T-helper 1 cell (primary cell): ENCODE data around the gene NLGN4X.
A peak's percentile ranks its signal among the peaks of the same experiment; 100 is the strongest.

ENCODE experiments used
- DNase-seq, 5 donors: peaks; one replicate each; pipeline ENCODE4 v3.0.0-alpha.2; 2012 to 2020

Gene NLGN4X

DNA sequence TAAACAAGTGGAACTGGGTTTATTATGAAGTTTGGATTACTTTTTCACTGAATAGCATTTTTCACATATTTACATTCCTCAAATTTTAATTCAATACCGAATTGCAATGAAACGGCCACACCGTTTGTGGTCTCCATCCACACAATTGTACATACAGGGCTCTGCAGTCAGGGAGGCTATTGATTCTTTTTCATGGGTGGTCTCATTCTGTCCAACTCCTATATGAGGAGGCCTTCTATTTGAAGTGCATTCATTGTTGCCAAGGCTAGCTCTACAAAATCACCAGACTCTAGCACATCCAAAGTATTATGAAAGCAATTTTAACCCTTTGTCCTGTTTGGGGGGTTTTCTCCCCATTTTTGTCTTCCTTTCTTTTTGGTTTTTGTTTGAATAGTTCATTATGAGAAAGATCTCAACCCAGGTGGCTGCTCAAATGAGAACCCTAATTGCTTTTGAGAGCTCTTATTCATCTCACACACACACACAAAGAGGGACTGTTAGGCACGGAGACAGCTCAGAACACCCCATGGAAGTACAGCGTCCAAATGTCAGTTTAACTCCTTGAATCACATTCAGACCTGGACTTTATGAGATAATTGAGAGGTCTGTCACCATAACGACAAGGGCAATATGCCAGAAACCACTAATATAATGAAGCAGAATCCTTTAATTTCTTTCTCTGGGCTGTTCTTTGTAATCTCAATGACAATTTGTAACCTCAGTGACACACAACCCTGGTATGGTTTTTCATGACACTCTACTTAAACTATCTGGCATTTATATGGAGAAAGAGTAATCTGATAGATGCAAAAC is 79.4 kb downstream of the NLGN4X start:
- no peak for DNase-seq

DNA sequence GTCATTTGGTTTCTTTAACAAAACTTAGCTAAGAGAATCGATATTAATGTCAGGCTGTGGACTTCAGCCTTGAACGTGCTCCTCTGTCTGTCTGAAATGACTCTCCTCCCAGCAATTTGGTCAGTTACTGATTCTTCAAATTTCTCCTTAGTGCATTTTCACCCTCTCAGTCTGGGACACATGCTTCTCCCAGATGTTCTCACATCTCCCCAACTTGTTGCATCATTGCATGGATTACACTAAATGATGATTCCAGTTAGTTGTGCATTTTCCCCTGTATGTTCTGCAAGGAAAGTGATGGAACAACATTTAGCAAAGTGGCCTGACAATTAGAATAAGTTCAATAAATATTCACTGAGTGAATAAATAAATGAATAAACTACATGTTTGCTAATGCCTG is 94.4 kb downstream of the NLGN4X start:
- no peak for DNase-seq

DNA sequence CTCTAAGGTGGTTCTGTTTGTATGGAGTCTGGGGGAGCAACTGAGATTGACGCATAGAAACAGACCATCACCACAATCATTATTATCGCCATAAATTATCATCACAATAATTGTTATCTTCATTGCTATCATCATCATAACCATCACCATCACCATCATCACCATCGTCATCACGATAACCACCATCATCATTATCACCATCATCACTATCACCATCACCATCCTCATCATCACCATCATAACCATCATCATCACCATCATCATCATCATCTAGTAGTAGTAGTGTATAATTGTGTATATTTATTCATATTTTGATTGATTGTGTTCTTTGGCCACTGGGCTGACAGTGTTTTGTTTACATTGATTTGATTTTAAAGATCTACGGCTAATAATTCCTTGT is 95.7 kb downstream of the NLGN4X start:
- DNase-seq, result no peak

DNA sequence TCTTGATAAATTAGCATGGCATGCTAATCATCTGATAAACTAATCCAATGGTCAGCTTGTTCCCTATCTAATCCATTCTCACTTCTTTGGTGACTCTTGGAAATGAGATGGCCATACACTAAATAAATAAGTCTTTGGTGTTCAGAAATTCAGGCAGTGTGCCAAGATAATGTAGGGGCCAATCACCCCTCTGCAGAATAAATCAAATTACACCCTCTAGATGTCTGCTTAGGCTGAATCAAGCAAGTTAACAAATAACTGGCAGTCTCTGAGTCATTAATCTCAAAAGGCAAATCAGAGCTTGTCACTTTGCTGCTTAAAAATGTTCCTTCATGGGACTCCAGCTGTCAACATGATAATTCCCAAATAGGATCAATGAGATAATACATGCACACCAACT is 97.4 kb downstream of the NLGN4X start:
- no peak for DNase-seq

DNA sequence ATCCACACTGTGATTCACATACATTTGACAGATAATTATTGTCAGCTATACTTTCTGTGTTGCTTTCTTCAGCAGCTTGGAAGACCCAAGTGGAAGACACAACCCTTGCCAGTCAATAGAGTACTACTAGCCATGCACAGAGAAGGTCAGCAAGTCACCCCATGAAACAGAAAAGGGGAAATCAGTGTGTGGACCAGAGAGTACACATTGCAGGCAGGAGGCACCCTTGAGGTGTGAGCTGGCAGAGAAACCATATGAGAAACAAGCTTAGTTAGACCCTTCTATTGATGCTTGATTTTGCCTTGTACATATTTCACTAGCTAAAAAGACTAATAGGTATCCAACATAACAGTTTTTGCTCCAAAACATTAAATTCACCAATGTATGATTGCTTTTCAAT is 99.5 kb downstream of the NLGN4X start:
- DNase-seq, result no peak

DNA sequence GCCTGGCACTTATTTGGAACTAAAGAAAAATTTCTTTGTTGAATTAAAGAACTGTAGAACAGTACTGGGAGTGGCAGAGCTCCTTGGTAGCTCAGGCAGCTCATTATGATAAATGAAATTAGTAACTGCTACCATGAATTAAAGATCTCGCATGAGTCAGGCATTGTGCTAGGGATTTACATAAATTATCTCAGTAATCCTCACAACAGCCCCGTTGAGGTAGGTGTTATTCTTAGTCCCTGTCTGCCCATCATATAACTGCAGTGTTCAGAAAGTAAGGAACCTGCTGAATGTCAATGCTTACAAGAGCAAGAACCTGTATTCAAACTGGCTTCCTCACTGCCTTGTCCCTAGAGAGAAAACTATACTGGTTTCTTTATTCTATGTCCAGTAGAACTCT is 108.3 kb downstream of the NLGN4X start:
- DNase-seq, result no peak

DNA sequence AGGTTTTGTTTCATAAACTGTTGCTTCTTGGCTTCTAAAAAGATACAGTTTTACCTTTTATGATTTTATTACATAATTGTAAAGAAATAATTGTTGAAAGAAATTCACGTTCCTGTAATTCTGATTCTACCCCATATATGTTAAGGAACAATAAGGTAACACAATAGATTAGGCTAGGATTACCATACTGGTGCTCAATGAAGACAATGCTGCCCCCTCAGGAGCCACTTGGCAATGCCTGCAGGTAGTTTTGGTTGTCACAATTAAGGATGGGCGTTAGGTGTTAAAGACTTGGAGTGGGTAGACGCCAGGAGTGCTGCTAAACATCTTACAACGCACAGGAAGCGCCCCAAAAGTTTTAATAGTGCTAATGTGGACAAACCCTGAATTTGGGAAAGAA is 133.2 kb downstream of the NLGN4X start:
- no peak for DNase-seq

DNA sequence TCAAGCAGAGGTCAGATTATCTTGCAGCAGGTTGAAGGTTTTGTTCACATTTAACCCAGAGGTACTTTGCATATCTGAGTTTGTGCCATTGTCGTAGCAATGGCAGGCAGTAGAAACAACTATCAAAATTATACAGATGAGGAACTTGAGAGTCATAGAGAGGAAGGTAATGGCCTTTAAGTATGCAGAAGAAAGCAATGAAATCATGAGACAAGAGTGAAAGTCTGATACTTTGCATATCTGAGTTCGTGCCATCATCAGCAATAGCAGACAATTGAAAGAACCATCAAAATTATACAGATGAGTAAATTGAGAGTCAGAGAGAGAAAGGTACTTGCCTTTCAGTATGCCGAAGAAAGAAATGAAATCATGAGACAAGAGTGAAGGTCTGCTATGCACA is 154.1 kb downstream of the NLGN4X start:
- DNase-seq, result no peak

DNA sequence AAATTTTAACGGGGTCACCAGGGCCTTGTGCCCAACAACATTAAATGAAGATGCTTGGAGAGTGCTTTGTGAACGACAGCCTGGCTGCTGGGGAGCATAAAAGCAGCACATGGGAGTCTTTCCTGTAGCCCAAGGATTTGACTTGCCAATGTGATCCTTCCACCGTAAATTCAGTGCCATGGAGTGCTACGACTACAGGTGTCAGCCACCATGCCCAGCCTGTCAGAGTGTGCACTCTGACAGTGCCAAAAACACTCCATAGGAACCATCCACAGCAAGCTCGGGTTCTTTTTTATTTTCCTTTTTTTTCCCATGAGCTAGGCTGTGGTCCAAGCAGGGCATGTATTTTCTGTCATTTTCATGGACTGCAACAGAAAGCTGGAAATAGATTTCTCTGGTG is 156.9 kb downstream of the NLGN4X start:
- no peak for DNase-seq

DNA sequence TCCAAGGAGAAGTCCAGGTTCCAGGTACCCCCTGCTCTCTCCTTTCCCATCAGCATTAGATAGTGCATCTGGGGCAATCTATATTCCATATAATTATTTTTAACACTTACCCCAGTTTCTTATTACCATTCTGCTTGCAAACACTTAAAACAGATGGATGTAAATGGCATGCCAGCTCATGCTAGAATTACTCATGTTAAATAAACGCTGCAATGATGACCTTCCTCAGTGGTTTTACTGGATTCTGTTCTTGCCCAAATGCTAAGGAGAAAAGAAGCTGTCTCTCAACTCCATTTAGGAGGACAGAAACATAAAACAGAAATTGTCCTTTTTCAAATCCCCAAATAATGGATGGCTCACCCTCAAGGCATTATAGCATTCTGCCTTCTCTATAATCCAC is 161.1 kb downstream of the NLGN4X start:
- no peak for DNase-seq

DNA sequence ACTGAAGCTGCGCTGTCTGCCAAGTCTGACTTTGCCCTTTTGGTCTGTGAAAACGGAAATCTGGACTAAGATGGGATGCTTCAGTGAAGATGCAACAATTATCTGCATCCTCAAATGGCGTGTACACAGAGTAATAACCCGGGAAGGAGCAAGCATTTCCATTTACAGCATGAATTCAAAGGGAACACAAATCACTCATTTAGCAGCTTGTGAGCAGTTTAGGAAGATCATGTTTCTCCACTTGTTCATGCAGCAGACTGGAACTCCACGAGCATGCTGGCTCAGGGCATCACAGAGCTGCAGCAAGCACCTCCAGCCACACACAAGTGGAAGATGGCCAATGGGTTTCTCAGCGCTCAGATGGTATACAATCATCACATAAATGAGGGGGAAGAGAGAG is 175.5 kb downstream of the NLGN4X start:
- no peak for DNase-seq

DNA sequence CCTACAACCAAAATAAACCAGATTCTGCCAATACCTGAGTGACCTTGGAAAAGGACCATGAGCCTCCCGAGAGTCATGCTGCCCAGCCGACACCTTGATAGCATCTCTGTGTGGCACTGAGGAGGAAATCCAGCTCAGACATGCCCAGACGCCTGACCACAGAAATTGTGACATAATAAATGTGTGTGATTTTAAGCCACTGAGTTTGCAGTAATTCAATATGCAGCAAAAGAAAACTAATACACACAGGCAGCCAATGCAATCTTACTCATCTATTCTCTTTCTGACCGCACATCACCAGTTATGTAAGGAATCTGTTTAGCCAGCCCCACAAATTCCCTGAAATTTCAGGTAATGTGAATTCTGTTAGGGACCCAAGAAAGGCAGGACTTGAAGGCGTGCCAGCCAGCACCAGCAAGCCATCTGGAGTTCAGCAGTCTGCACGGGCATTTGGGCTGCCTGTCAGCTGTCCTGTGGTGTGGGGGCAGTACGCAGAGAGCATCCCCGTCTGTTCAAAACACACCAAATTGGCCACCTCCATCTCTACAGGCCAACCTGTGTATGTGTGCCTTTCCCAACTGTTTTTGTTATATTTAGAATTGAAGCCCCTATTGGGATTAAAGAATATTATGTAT is 176.4 kb downstream of the NLGN4X start:
- DNase-seq, result no peak

DNA sequence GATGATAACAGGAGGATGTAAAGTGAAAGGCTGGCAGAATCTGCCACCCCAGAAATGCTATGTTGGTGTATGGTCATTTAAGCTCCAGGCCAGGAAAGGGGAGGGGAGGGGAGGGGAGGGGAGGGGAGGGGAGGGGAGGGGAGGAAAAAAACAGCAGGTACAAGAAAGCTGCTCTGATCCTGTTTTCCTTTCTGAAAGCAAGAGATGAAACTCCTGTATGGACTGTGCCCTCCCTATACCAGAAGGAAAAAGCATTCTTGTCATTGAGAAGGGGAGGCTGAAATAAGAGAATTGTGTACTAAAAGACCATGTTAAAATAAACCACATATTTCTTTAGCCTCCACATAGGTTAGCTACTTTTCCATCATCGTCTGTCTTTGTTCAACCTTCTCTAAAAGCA is 179.5 kb downstream of the NLGN4X start:
- DNase-seq, result no peak

DNA sequence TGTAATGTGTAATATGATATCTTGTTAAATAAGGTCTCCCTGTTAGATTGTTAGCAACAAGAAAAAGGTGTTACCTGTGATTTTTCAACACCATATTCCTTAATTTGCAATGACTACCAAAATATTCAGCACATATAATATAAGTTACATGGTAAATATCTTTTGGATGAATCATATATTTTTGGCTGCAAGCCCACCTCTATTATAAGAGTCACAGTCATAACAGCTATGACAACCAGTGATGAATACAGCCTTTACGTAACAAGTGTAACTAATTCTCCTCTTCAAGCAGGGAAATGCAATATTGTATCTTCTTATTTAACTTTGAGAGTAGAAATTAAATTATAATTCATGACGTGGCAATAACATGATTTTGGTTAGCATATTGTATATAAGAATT is 187.0 kb downstream of the NLGN4X start:
- no peak for DNase-seq

DNA sequence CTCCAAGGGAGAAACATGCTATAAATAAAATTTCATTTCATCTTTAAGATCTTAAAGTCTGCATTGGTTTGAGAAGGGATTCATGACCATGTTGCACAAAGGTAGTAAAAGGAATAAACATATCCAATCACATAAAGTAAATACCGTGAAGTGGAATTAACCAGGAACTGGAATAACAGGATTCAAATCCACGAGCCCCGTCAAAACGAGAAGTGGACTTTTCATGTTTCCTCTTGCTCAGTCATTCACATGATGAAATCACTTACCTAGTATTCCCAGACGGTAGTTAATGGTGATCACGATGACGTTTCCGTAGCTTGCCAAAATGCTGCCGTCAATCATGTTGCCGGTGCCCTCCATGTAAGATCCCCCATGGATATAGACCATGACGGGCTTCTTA is 199.7 kb downstream of the NLGN4X start:
- DNase-seq, result no peak

DNA sequence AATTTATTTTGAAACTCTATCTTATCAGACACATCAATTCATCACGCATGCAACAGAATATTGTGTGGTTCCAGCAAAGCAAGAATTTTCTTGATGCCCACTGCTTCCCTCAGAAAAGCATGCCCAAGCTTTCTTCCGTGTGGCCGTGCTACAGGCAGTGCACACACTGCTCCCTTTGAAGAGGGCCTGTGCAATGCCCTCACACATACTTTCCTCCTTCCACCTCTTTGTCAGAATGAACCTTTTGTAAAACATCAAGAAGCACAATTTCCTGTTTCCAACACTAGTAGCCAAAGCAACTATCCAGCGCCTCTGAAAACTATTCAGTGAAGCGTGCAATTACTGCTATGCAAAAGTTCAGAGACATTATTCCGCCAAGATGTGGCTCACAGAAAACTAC is 201.7 kb downstream of the NLGN4X start:
- no peak for DNase-seq

DNA sequence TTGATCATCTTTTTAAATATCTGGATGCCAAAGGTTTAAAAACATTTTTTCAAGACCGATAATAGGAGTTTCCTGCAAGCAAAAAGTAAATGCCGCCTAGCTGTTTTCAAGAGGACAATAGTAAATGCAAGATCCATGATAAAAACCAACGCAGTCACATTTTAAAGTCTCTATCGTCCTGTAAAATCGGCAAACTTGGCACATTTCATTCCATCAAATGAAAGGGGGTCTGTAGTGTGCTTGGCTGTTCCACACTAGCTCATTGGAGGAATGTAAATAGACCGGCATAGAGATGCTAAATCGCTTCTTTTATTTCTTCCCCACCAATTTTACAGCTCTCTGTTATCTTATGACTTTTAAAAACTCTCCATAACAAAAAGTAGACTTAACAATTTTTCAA is 202.2 kb downstream of the NLGN4X start:
- no peak for DNase-seq

DNA sequence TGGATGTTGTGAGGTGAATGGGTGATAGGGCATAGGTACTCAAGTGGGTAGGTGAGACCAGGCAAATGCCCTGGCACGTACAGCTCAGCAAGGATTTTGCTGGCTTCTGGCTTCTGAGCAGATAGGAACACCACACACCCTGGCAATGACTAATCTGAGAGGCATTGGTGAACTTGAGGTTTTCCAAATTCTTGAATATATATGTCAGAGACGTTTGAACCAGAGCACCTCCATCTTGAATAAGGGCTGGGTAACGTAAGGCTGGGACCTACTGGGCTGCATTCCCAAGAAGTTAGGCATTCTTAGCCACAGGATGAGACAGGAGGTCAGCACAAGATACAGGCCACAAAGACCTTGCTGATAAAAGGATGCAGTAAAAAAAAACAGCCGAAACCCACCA is 204.5 kb downstream of the NLGN4X start:
- DNase-seq, result no peak

DNA sequence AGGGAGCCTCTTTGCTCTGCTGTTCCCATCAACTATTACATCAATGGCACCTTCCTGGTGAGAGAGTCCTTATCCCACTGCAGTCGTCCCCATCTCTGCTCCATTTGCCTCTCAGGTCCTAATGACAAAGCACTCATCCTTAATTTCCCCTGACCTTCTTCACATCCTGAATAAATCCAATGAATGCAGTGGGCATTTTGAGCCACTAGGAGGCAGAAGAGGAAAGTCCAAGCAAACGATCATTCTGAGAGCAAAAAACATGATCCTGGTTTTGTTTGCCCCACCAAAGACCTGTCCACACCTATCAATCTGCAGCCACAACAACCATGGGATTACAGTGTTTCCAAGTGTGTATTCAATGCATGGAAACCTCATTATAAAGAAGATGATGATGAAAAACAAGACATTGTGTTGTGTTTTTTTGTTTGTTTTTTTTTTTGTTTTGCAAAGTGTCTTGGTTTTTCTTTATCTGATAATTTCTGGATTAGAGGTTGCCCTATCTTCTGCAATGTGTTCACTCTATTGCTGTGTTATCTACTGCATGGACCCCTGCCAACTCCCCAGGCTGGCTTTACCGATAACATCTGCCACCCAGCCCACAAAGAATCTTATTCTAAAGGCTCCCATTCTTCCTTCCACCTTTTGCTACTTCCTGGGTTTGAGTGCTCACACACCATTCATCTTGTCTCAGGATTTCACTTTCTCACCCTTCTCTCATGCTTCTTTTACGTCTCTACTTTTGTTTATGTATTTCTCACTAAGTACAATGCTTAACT is 207.2 kb downstream of the NLGN4X start:
- peak in 1 of 5 donors; percentile 3 for DNase-seq

DNA sequence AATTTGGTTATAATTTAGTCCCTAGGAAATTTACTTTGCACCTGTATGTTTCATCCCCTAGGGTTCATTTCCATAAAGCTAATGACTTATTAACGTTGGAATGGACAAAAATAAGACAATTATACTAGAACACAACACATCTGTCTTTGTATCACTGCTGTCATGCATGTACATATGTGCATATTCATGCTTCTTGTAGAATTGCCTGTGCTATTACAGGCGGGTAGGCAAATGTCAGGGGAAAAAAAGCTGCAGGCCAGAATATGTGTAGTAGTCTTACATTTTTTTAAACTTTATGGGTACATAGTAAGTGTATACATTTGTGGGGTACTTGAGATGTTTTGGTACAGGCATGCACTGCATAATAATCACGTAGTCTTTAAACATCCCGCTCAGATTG is 209.6 kb downstream of the NLGN4X start:
- no peak for DNase-seq

DNA sequence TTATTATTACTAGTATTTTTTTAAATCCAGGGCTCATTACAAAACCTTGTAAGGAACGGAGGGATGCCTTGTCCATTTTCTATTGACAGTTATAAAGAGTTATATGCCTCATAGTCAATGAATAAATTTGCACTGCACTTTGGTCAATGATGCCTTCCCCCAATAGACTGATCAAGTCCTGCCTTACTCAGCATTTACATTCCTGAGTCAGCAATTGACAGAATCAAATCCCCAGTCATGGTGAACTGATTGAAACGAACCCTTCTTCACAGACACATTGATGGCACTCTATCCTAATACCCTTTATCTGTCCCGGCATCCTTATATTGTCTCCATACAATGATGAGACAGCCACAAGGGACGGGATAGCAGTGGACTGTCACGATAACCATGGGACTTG is 213.2 kb downstream of the NLGN4X start:
- no peak for DNase-seq

DNA sequence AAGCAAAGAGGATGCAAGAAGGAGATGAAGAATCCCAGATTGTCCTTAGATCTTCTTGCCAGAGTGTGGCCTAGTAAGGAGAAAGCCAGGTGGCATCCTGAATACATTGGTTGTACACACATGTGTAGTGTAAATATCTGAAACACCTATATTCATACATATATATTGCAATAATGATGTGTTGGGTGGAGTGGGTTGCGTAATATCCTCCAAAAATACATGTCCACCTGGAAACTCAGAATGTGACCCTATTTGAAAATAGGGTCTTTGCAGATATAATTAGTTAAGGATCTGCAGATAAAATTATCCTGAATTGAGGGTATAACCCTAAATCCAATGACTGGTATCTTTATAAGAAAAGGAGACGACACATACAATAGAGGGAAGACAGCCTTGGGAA is 216.3 kb downstream of the NLGN4X start:
- DNase-seq, result no peak

DNA sequence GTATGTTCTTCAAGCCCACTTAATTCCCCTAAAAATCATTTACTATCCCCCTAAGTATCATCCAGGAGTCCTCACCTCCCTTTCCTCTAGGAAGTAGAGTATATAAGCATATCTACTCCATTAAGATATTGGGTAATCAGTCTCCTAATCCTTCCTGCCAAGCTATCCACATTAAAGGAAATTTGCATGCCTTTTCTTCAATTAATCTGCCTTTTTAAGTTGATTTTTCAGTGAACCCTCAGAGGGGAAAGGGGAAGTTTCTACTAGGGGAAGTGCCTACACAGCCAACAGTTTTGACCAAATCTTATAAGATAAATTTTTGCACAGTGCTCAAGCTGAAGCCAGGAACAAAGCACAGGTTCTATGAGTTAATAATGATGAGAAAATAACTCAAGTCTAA is 222.8 kb downstream of the NLGN4X start:
- DNase-seq, result no peak

DNA sequence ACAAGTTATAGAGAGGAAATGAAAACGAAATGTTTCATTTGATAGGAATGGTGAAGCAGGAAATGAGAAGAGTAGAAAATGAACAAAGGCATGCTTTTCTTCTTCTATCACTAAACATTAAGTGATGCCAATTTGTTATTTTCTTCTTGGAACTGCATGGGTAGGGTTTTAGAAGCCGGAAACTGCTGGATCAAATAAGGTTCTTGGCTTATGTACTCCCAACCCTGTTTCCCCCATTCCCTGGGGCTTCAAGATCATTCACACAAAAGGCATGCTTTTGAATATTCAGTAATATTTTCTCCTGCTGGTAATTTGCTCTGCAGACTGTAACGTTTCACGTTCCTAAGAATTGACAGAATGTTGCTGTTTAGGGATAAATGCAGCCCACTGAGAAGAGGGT is 224.1 kb downstream of the NLGN4X start:
- DNase-seq, result no peak
